HEK293 (cell line): ENCODE results near the gene DNAH1.

Source experiments
- CTCF ChIA-PET: fragments of 350-600 bp; formaldehyde crosslinking; extraction: SDS; loops from one replicate; lab custom pipeline; 2021; ENCODE audit warnings: antibody characterized with exemption; lab: Yijun Ruan, JAX
- POLR2A ChIA-PET: fragments of 300-600 bp; formaldehyde crosslinking; extraction: SDS; loops from one replicate; lab custom pipeline; 2020; ENCODE audit warnings: antibody characterized with exemption, inconsistent platforms; lab: Yijun Ruan, JAX
- H3K27ac ChIP-seq: fragments of 200-500 bp; sonication (Bioruptor generic); 2 replicates; pipeline ENCODE4 v1.5.1; 2014; ENCODE audit warnings: low read depth, low read length, control low read depth, inconsistent platforms; ENCODE audit errors: extremely low read depth
- H3K36me3 ChIP-seq, 2 experiments: fragments of 200-500 bp in 1 of 2; sonication (Bioruptor generic) in 1 of 2; 1 replicate in 1 of 2; 2 replicates in 1 of 2; pipeline ENCODE4 v1.5.1; 2014 to 2017; ENCODE audit warnings: inconsistent platforms in 2 of 2, low read length in 2 of 2; ENCODE audit not compliant: control insufficient read depth in 2 of 2, insufficient read depth in 1 of 2
- H3K4me1 ChIP-seq: fragments of 200-500 bp; sonication (Bioruptor generic); 2 replicates; pipeline ENCODE4 v1.5.1; 2014; ENCODE audit warnings: mild to moderate bottlenecking, low read length, inconsistent platforms; ENCODE audit not compliant: control insufficient read depth, insufficient read depth
- H3K4me3 ChIP-seq: 2 replicates; pipeline ENCODE4 v1.5.1; 2011; ENCODE audit warnings: low read depth, mild to moderate bottlenecking, control low read depth, low read length, moderate library complexity
- H3K9me3 ChIP-seq: fragments of 200-500 bp; sonication (Bioruptor generic); 2 replicates; pipeline ENCODE4 v1.5.1; 2014; ENCODE audit warnings: low read depth, low read length, inconsistent platforms; ENCODE audit not compliant: control insufficient read depth, insufficient read depth
- INSM2 ChIP-seq: fragments of 450-650 bp; formaldehyde crosslinking; IDR thresholded peaks from 2 replicates; pipeline ENCODE4 v1.5.1; 2016; ENCODE audit warnings: missing biosample characterization, missing genetic modification characterization
- KLF10 ChIP-seq: fragments of 450-650 bp; IDR thresholded peaks from 2 replicates; pipeline ENCODE4 v1.5.1; 2018; ENCODE audit warnings: missing biosample characterization, mild to moderate bottlenecking, missing genetic modification characterization
- SP7 ChIP-seq: fragments of 450-650 bp; formaldehyde crosslinking; IDR thresholded peaks from 2 replicates; pipeline ENCODE4 v1.5.1; 2016; ENCODE audit warnings: missing biosample characterization, missing genetic modification characterization
- TSHZ1 ChIP-seq: fragments of 450-650 bp; formaldehyde crosslinking; IDR thresholded peaks from 2 replicates; pipeline ENCODE4 v1.5.1; 2016; ENCODE audit warnings: missing biosample characterization, missing genetic modification characterization, borderline replicate concordance
- ZBTB8A ChIP-seq: fragments of 450-650 bp; formaldehyde crosslinking; IDR thresholded peaks from 2 replicates; pipeline ENCODE4 v1.5.1; 2016; ENCODE audit warnings: missing biosample characterization, missing genetic modification characterization
- ZNF211 ChIP-seq: fragments of 450-650 bp; formaldehyde crosslinking; IDR thresholded peaks from 2 replicates; pipeline ENCODE4 v1.5.1; 2016; ENCODE audit warnings: low read depth, missing biosample characterization, missing genetic modification characterization
- ZNF239 ChIP-seq: fragments of 450-650 bp; formaldehyde crosslinking; IDR thresholded peaks from 2 replicates; pipeline ENCODE4 v1.5.1; 2016; ENCODE audit warnings: missing biosample characterization, missing genetic modification characterization
- ZNF426 ChIP-seq: fragments of 450-650 bp; formaldehyde crosslinking; IDR thresholded peaks from 2 replicates; pipeline ENCODE4 v1.5.1; 2017; ENCODE audit warnings: missing biosample characterization, missing genetic modification characterization, mild to moderate bottlenecking, inconsistent platforms, moderate library complexity
- ZNF624 ChIP-seq: fragments of 450-650 bp; formaldehyde crosslinking; IDR thresholded peaks from 2 replicates; pipeline ENCODE4 v1.5.1; 2017; ENCODE audit warnings: missing biosample characterization, missing genetic modification characterization
- TF ChIP-seq, protein P1 (sequence below): fragments of 450-650 bp; formaldehyde crosslinking; IDR thresholded peaks from 2 replicates; pipeline ENCODE4 v1.5.1; 2016; ENCODE audit warnings: missing biosample characterization, missing genetic modification characterization
- TF ChIP-seq, protein P2 (sequence below): fragments of 450-650 bp; formaldehyde crosslinking; IDR thresholded peaks from 2 replicates; pipeline ENCODE4 v1.5.1; 2016; ENCODE audit warnings: missing biosample characterization, missing genetic modification characterization
- TF ChIP-seq, protein P3 (sequence below): fragments of 450-650 bp; formaldehyde crosslinking; IDR thresholded peaks from 2 replicates; pipeline ENCODE4 v1.5.0; 2017; ENCODE audit warnings: missing biosample characterization, missing genetic modification characterization, borderline replicate concordance
- TF ChIP-seq, protein P4 (sequence below): fragments of 450-650 bp; formaldehyde crosslinking; IDR thresholded peaks from 2 replicates; pipeline ENCODE4; 2016; ENCODE audit warnings: missing biosample characterization, missing genetic modification characterization
- TF ChIP-seq, protein P5 (sequence below): sonication (generic); formaldehyde crosslinking; IDR thresholded peaks from 2 replicates; pipeline ENCODE4 v1.8.1; 2022; ENCODE audit warnings: mild to moderate bottlenecking, moderate library complexity, missing genetic modification reagents
- TF ChIP-seq, protein P6 (sequence below): fragments of 450-650 bp; formaldehyde crosslinking; IDR thresholded peaks from 2 replicates; pipeline ENCODE4 v1.5.1; 2016; ENCODE audit warnings: missing biosample characterization, missing genetic modification characterization

Gene DNAH1

GRCh38 chr3:52355526-52355925, 39.4 kb downstream of the DNAH1 start:
- no peaks in the 10 kb centered on the region for H3K4me1 ChIP-seq
- POLR2A ChIA-PET = no interaction called here
- no peaks in the 10 kb centered on the region for H3K9me3 ChIP-seq
- peaks cover 0 to 8% of the 10 kb centered on the region in 2 experiments; a peak in 1 of 3 replicates for H3K36me3 ChIP-seq
- no peak for TF ChIP-seq TSHZ1
- TF ChIP-seq, protein P1, sequence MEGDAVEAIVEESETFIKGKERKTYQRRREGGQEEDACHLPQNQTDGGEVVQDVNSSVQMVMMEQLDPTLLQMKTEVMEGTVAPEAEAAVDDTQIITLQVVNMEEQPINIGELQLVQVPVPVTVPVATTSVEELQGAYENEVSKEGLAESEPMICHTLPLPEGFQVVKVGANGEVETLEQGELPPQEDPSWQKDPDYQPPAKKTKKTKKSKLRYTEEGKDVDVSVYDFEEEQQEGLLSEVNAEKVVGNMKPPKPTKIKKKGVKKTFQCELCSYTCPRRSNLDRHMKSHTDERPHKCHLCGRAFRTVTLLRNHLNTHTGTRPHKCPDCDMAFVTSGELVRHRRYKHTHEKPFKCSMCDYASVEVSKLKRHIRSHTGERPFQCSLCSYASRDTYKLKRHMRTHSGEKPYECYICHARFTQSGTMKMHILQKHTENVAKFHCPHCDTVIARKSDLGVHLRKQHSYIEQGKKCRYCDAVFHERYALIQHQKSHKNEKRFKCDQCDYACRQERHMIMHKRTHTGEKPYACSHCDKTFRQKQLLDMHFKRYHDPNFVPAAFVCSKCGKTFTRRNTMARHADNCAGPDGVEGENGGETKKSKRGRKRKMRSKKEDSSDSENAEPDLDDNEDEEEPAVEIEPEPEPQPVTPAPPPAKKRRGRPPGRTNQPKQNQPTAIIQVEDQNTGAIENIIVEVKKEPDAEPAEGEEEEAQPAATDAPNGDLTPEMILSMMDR (tag by site-specific recombination) = no peak
- no peak for TF ChIP-seq INSM2 (tag by site-specific recombination)
- TF ChIP-seq ZNF426 (tag by site-specific recombination) = no peak
- TF ChIP-seq, protein P2, sequence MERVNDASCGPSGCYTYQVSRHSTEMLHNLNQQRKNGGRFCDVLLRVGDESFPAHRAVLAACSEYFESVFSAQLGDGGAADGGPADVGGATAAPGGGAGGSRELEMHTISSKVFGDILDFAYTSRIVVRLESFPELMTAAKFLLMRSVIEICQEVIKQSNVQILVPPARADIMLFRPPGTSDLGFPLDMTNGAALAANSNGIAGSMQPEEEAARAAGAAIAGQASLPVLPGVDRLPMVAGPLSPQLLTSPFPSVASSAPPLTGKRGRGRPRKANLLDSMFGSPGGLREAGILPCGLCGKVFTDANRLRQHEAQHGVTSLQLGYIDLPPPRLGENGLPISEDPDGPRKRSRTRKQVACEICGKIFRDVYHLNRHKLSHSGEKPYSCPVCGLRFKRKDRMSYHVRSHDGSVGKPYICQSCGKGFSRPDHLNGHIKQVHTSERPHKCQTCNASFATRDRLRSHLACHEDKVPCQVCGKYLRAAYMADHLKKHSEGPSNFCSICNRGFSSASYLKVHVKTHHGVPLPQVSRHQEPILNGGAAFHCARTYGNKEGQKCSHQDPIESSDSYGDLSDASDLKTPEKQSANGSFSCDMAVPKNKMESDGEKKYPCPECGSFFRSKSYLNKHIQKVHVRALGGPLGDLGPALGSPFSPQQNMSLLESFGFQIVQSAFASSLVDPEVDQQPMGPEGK (tag by site-specific recombination) = no peak
- TF ChIP-seq, protein P3, sequence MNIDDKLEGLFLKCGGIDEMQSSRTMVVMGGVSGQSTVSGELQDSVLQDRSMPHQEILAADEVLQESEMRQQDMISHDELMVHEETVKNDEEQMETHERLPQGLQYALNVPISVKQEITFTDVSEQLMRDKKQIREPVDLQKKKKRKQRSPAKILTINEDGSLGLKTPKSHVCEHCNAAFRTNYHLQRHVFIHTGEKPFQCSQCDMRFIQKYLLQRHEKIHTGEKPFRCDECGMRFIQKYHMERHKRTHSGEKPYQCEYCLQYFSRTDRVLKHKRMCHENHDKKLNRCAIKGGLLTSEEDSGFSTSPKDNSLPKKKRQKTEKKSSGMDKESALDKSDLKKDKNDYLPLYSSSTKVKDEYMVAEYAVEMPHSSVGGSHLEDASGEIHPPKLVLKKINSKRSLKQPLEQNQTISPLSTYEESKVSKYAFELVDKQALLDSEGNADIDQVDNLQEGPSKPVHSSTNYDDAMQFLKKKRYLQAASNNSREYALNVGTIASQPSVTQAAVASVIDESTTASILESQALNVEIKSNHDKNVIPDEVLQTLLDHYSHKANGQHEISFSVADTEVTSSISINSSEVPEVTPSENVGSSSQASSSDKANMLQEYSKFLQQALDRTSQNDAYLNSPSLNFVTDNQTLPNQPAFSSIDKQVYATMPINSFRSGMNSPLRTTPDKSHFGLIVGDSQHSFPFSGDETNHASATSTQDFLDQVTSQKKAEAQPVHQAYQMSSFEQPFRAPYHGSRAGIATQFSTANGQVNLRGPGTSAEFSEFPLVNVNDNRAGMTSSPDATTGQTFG (tag by site-specific recombination) = no peak
- TF ChIP-seq, protein P4, sequence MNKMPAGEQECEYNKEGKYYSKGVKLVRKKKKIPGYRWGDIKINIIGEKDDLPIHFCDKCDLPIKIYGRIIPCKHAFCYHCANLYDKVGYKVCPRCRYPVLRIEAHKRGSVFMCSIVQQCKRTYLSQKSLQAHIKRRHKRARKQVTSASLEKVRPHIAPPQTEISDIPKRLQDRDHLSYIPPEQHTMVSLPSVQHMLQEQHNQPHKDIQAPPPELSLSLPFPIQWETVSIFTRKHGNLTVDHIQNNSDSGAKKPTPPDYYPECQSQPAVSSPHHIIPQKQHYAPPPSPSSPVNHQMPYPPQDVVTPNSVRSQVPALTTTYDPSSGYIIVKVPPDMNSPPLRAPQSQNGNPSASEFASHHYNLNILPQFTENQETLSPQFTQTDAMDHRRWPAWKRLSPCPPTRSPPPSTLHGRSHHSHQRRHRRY = no peak
- TF ChIP-seq, protein P5, sequence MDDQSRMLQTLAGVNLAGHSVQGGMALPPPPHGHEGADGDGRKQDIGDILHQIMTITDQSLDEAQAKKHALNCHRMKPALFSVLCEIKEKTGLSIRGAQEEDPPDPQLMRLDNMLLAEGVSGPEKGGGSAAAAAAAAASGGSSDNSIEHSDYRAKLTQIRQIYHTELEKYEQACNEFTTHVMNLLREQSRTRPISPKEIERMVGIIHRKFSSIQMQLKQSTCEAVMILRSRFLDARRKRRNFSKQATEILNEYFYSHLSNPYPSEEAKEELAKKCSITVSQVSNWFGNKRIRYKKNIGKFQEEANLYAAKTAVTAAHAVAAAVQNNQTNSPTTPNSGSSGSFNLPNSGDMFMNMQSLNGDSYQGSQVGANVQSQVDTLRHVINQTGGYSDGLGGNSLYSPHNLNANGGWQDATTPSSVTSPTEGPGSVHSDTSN = no peak
- no peak for TF ChIP-seq ZNF239 (tag by site-specific recombination)
- no peak for TF ChIP-seq ZBTB8A
- TF ChIP-seq KLF10 (tag by site-specific recombination) = no peak
- TF ChIP-seq ZNF624 (tag by site-specific recombination) = no peak
- TF ChIP-seq, protein P6, sequence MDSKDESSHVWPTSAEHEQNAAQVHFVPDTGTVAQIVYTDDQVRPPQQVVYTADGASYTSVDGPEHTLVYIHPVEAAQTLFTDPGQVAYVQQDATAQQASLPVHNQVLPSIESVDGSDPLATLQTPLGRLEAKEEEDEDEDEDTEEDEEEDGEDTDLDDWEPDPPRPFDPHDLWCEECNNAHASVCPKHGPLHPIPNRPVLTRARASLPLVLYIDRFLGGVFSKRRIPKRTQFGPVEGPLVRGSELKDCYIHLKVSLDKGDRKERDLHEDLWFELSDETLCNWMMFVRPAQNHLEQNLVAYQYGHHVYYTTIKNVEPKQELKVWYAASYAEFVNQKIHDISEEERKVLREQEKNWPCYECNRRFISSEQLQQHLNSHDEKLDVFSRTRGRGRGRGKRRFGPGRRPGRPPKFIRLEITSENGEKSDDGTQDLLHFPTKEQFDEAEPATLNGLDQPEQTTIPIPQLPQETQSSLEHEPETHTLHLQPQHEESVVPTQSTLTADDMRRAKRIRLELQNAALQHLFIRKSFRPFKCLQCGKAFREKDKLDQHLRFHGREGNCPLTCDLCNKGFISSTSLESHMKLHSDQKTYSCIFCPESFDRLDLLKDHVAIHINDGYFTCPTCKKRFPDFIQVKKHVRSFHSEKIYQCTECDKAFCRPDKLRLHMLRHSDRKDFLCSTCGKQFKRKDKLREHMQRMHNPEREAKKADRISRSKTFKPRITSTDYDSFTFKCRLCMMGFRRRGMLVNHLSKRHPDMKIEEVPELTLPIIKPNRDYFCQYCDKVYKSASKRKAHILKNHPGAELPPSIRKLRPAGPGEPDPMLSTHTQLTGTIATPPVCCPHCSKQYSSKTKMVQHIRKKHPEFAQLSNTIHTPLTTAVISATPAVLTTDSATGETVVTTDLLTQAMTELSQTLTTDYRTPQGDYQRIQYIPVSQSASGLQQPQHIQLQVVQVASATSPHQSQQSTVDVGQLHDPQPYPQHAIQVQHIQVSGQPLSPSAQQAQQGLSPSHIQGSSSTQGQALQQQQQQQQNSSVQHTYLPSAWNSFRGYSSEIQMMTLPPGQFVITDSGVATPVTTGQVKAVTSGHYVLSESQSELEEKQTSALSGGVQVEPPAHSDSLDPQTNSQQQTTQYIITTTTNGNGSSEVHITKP (tag by site-specific recombination) = no peak
- TF ChIP-seq ZNF211 (tag by site-specific recombination) = no peak
- TF ChIP-seq SP7 (tag by site-specific recombination) = no peak
- TF ChIP-seq, all 188 proteins: peak for 0
- Histone ChIP-seq H3K27ac (no peak overlapping the region), H3K4me3 (no peak overlapping the region)
- CTCF ChIA-PET = interaction anchor here (1.0 kb wide), 1 partner anchor 135 kb away, joined by 3 read pairs; no protein-coding TSS in a partner anchor
